PC-9 (cell line): Measurements from ENCODE around the gene CHRNA7.
"Not testable (repeated sequence)": the region's sequence is repeated elsewhere in the genome, so short reads cannot be mapped to it uniquely, and the experiment has no call there.

Experiments used
- CTCF ChIP-seq: fragments of 200-600 bp; sonication (generic); conservative IDR thresholded peaks from 2 replicates; pipeline ENCODE4 v1.6.1; 2017; ENCODE audit warnings: mixed run types, antibody characterized with exemption, mild to moderate bottlenecking, moderate library complexity
- EZH2 ChIP-seq: fragments of 200-600 bp; sonication (generic); IDR thresholded peaks from 2 replicates; pipeline ENCODE4 v1.8.0; 2017; ENCODE audit warnings: antibody characterized with exemption, low read depth

- not testable (repeated sequence) for TF ChIP-seq EZH2, CTCF
These were observed 123.7 kb downstream of the CHRNA7 start for GRCh38 chr15:32153868-32154623.
